NB4 (cell line): Measurements from ENCODE around the gene CPED1.

Experiments
- POLR2A ChIP-seq: IDR thresholded peaks from 2 replicates; pipeline ENCODE4 v1.6.1; 2011; ENCODE audit warnings: mild to moderate bottlenecking; ENCODE audit not compliant: insufficient read length; ENCODE audit errors: extremely low read depth
- TF ChIP-seq, protein P1 (sequence below): IDR thresholded peaks from one replicate; pipeline ENCODE4 v1.5.1; 2012; ENCODE audit warnings: low read depth, low read length
- TF ChIP-seq, protein P2 (sequence below): IDR thresholded peaks from 2 replicates; pipeline ENCODE4 v1.6.1; 2011; ENCODE audit warnings: low read depth, low read length

DNA sequence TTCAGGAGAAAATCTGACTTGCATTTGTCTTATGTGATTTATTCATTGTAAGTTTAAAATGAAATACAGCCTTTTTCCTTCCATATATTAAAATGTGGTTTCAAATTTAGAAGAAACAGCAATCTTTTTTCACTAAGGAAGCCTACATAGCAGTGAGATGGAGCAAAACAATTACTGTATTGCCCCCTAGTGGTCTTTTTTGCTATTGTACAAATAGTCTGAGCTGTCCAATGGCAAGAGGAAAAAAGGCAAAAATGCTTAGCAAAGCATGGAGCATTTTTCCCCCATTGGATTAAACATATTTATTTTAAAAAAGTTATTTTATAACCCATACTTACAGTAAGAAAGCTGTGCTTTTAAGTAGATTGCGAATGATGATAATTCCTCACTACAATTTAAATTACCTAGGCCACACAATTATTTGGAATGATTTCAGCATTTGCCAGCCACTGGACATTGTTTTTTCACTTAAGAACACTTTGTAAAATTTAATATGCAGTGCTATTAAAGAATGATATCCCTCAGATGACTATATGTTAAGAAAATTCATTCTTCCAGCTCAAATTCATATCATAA is 119.5 kb downstream of the CPED1 start:
- no peak for TF ChIP-seq POLR2A
- TF ChIP-seq, protein P1, sequence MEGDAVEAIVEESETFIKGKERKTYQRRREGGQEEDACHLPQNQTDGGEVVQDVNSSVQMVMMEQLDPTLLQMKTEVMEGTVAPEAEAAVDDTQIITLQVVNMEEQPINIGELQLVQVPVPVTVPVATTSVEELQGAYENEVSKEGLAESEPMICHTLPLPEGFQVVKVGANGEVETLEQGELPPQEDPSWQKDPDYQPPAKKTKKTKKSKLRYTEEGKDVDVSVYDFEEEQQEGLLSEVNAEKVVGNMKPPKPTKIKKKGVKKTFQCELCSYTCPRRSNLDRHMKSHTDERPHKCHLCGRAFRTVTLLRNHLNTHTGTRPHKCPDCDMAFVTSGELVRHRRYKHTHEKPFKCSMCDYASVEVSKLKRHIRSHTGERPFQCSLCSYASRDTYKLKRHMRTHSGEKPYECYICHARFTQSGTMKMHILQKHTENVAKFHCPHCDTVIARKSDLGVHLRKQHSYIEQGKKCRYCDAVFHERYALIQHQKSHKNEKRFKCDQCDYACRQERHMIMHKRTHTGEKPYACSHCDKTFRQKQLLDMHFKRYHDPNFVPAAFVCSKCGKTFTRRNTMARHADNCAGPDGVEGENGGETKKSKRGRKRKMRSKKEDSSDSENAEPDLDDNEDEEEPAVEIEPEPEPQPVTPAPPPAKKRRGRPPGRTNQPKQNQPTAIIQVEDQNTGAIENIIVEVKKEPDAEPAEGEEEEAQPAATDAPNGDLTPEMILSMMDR: peak; percentile 76
- TF ChIP-seq, protein P2, sequence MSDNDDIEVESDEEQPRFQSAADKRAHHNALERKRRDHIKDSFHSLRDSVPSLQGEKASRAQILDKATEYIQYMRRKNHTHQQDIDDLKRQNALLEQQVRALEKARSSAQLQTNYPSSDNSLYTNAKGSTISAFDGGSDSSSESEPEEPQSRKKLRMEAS: no peak
